HepG2 (cell line): ENCODE measurements around the gene RAB17. TPM values are rescaled to one million over a fixed set of nuclear protein-coding genes. Genes with fewer than 3 reads are reported as not detected.

ENCODE experiments used
- CENPT ChIP-seq: sonication (generic); formaldehyde crosslinking; IDR thresholded peaks from 2 replicates; pipeline ENCODE4 v1.8.0; 2022; ENCODE audit warnings: low read depth, mild to moderate bottlenecking, moderate library complexity, missing genetic modification reagents
- JUN ChIP-seq: sonication (generic); formaldehyde crosslinking; IDR thresholded peaks from 2 replicates; pipeline ENCODE4 v1.4.0; 2020; ENCODE audit warnings: mild to moderate bottlenecking, missing genetic modification reagents
- KLF16 ChIP-seq, 2 experiments: sonication (generic) in 1 of 2; formaldehyde crosslinking in 1 of 2; IDR thresholded peaks; 2 replicates each; pipeline versions ENCODE4 v1.6.1 to v1.8.0; 2016 to 2023; ENCODE audit warnings: missing genetic modification reagents in 2 of 2, missing compliant biosample characterization in 1 of 2
- NFE2L2 ChIP-seq: fragments of 150-350 bp; IDR thresholded peaks from 2 replicates; pipeline ENCODE4 v1.6.1; 2014; ENCODE audit warnings: low read length
- PLRG1 ChIP-seq: fragments of 450-650 bp; conservative IDR thresholded peaks from 2 replicates; pipeline ENCODE4 v1.6.1; 2016
- SOX13 ChIP-seq, 3 experiments: fragments of 450-650 bp in 1 of 3; sonication (generic) in 1 of 3; formaldehyde crosslinking in 1 of 3; IDR thresholded peaks in 2 of 3; conservative IDR thresholded peaks in 1 of 3; 2 replicates each; pipeline versions ENCODE4 v1.5.0 to v1.6.1; 2016 to 2020; ENCODE audit warnings: antibody characterized with exemption in 1 of 3, mild to moderate bottlenecking in 1 of 3, missing compliant biosample characterization in 1 of 3, missing genetic modification reagents in 1 of 3, moderate library complexity in 1 of 3
- SUZ12 ChIP-seq: fragments of 150-350 bp; IDR thresholded peaks from 2 replicates; pipeline ENCODE4 v1.6.1; 2014; ENCODE audit warnings: low read depth, low read length
- ZNF232 ChIP-seq: sonication (generic); formaldehyde crosslinking; IDR thresholded peaks from 2 replicates; pipeline ENCODE4 v1.4.0; 2020; ENCODE audit warnings: missing genetic modification reagents, borderline replicate concordance
- ZNF318 ChIP-seq: sonication (generic); formaldehyde crosslinking; IDR thresholded peaks from 2 replicates; pipeline ENCODE4 v1.4.0; 2020; ENCODE audit warnings: mild to moderate bottlenecking, missing genetic modification reagents
- ZNF558 ChIP-seq: sonication (generic); formaldehyde crosslinking; IDR thresholded peaks from 2 replicates; pipeline ENCODE4 v1.9.0; 2022; ENCODE audit warnings: mild to moderate bottlenecking, missing genetic modification reagents, borderline replicate concordance
- ZNF577 ChIP-seq: sonication (generic); formaldehyde crosslinking; IDR thresholded peaks from 2 replicates; pipeline ENCODE4 v1.4.0; 2020; ENCODE audit warnings: mild to moderate bottlenecking, low read depth, missing genetic modification reagents, borderline replicate concordance
- polyA plus RNA-seq, 8 experiments: library from polyadenylated mRNA; depleted of rRNA in 3 of 8; stranded (reverse) in 7 of 8; unstranded in 1 of 8; fragments of >200 nt; fragmentation: Illumina TruSeq in 4 of 8; extraction: Trizol in 4 of 8; gene quantifications; 2 replicates each; pipeline versions ENCODE4 v1.2.1 to v1.2.3, GENCODE V29; 2011 to 2016; ENCODE audit warnings: low read depth in 4 of 8, missing spikeins in 1 of 8, mixed read lengths in 1 of 8; ENCODE audit not compliant: insufficient read depth in 1 of 8
- total RNA-seq, 5 experiments: library from RNA; depleted of rRNA; stranded (reverse); fragments of >200 nt; fragmentation: Illumina TruSeq; extraction: Trizol; gene quantifications; 2 replicates each; pipeline ENCODE4 v1.2.3, GENCODE V29; 2016; ENCODE audit warnings: low read depth in 1 of 5
- TF ChIP-seq, protein P1 (sequence below): sonication (generic); formaldehyde crosslinking; IDR thresholded peaks from 2 replicates; pipeline ENCODE4 v1.4.0; 2020; ENCODE audit warnings: missing genetic modification reagents, mild to moderate bottlenecking, borderline replicate concordance

Gene RAB17
- total and polyA plus RNA-seq, 2 of the 13 experiments (the other 11 are each of a cell fraction or from before 2014, with no cell fraction given) = 68.0 to 124 TPM

GRCh38 chr2:237614151-237614720 lies 23.7 kb upstream of the RAB17 start (continued):
- TF ChIP-seq ZNF318 (CRISPR knock-in tag) (no peak; the same call in 1 of the 2 replicates), KLF16 (CRISPR knock-in tag; IDR thresholded peaks at IDR 0.05) (0 out of 4 replicates have a peak, but pooled peaks of 1 of the 2 experiments have one; percentile 57), JUN (peak; percentile 74; the same call in 1 of the 2 replicates), CENPT (CRISPR knock-in tag) (no peak), ZNF577 (no peak), SUZ12 (no peak), ZNF558 (CRISPR knock-in tag) (no peak), NFE2L2 (no peak), PLRG1 (no peak), ZNF232 (CRISPR knock-in tag) (peak; percentile 32; the same call in 1 of the 2 replicates), SOX13 (IDR thresholded peaks at IDR 0.05) (peak; percentile 94), SOX13 (CRISPR knock-in tag; conservative IDR thresholded peaks at IDR 0.05 in 1 of 2, IDR thresholded peaks at IDR 0.05 in 1 of 2) (peak in 1 of 2 experiments; percentile 98; a peak in 2 of 4 replicates)
- TF ChIP-seq, protein P1, sequence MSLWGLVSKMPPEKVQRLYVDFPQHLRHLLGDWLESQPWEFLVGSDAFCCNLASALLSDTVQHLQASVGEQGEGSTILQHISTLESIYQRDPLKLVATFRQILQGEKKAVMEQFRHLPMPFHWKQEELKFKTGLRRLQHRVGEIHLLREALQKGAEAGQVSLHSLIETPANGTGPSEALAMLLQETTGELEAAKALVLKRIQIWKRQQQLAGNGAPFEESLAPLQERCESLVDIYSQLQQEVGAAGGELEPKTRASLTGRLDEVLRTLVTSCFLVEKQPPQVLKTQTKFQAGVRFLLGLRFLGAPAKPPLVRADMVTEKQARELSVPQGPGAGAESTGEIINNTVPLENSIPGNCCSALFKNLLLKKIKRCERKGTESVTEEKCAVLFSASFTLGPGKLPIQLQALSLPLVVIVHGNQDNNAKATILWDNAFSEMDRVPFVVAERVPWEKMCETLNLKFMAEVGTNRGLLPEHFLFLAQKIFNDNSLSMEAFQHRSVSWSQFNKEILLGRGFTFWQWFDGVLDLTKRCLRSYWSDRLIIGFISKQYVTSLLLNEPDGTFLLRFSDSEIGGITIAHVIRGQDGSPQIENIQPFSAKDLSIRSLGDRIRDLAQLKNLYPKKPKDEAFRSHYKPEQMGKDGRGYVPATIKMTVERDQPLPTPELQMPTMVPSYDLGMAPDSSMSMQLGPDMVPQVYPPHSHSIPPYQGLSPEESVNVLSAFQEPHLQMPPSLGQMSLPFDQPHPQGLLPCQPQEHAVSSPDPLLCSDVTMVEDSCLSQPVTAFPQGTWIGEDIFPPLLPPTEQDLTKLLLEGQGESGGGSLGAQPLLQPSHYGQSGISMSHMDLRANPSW (CRISPR knock-in tag) = peak; percentile 94; the same call in 1 of the 2 replicates
